Measurements from ENCODE around the gene TYW1.
"Not testable (repeated sequence)": the region's sequence is repeated elsewhere in the genome, so short reads cannot be mapped to it uniquely, and the experiment has no call there.

The TYW1 gene

GRCh38 chr7:67267914-67268313, 271.3 kb downstream of the TYW1 start:
- TF ChIP-seq GATA1 (IDR thresholded peaks at IDR 0.05; ENCODE audit: low read depth, low read length) (no peak), POLR2A (IDR thresholded peaks at IDR 0.05; ENCODE audit: low read length) (no peak)
- no peak for DNase-seq

DNA sequence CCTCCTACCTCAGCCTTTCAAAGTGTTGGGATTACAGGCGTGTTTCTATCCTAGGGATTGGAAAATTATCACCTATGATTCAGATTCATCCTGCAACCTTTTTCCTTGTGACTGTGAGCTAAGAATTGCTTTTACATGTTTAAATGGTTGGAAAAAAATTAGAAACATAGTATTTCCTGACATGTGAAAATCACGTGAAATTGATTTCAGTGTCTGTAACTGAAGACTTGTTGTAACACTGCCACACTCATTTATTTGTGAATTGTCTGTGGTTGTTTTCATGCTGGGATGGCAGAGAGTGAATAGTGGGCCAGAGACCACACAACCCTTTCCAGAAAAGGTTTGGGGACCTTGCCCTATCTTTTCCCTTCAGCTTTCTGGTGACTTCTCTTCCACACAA, 273.3 kb downstream of the TYW1 start:
- DNase-seq: not testable (repeated sequence)

Measured in erythroblast (primary cell).